OCI-LY1 (cell line): ENCODE measurements around the gene PBXIP1.

ENCODE experiments used
- H2AFZ ChIP-seq: fragments of 200-600 bp; sonication (generic), shearing (Covaris generic); 2 replicates; pipeline ENCODE4 v1.6.0; 2014; ENCODE audit warnings: antibody characterized with exemption, mild to moderate bottlenecking, low read length
- H3F3A ChIP-seq: fragments of 200-600 bp; sonication (generic), shearing (Covaris generic); 2 replicates; pipeline ENCODE4 v1.6.0; 2014; ENCODE audit warnings: mild to moderate bottlenecking, antibody characterized with exemption, low read length, moderate library complexity; ENCODE audit not compliant: insufficient read depth
- H3K27ac ChIP-seq: fragments of 200-600 bp; sonication (generic); 2 replicates; pipeline ENCODE4 v1.5.1; 2014; ENCODE audit warnings: low read length, mixed run types, mild to moderate bottlenecking, low read depth; ENCODE audit not compliant: poor library complexity, severe bottlenecking
- H3K27me3 ChIP-seq: fragments of 200-600 bp; sonication (generic); 2 replicates; pipeline ENCODE4 v1.6.0; 2014; ENCODE audit warnings: antibody characterized with exemption, mild to moderate bottlenecking, low read length, moderate library complexity; ENCODE audit not compliant: insufficient read depth
- H3K36me3 ChIP-seq: fragments of 200-600 bp; sonication (generic); 2 replicates; pipeline ENCODE4 v1.6.1; 2014; ENCODE audit warnings: mild to moderate bottlenecking, antibody characterized with exemption, low read length, moderate library complexity, mixed read lengths; ENCODE audit not compliant: insufficient read depth
- H3K4me1 ChIP-seq: fragments of 200-600 bp; sonication (generic); 2 replicates; pipeline ENCODE4 v1.5.1; 2014; ENCODE audit warnings: mild to moderate bottlenecking, low read length, moderate library complexity; ENCODE audit not compliant: insufficient read depth, severe bottlenecking
- H3K4me2 ChIP-seq: fragments of 200-600 bp; sonication (generic), shearing (Covaris generic); 2 replicates; pipeline ENCODE4 v1.6.1; 2014; ENCODE audit warnings: low read length
- H3K4me3 ChIP-seq: fragments of 200-600 bp; sonication (generic); 2 replicates; pipeline ENCODE4 v1.5.1; 2014; ENCODE audit warnings: low read length, low read depth, mild to moderate bottlenecking, mixed read lengths; ENCODE audit not compliant: poor library complexity, severe bottlenecking
- H3K79me2 ChIP-seq: fragments of 200-600 bp; shearing (Covaris generic); 2 replicates; pipeline ENCODE4 v1.6.1; 2016; ENCODE audit warnings: mixed run types, low read length, mixed read lengths; ENCODE audit not compliant: insufficient read depth
- H3K9ac ChIP-seq: fragments of 200-600 bp; sonication (generic), shearing (Covaris generic); 2 replicates; pipeline ENCODE4 v1.6.1; 2014; ENCODE audit warnings: mild to moderate bottlenecking, low read length, mixed read lengths
- H3K9me2 ChIP-seq: fragments of 200-600 bp; sonication (generic), shearing (Covaris generic); 2 replicates; pipeline ENCODE4 v1.6.1; 2014; ENCODE audit warnings: low read depth, mild to moderate bottlenecking, low read length, mixed read lengths
- H3K9me3 ChIP-seq: fragments of 200-600 bp; shearing (Covaris generic); 2 replicates; pipeline ENCODE4 v1.6.1; 2014; ENCODE audit warnings: low read length, mixed read lengths
- H4K20me1 ChIP-seq: fragments of 200-600 bp; sonication (generic), shearing (Covaris generic); 2 replicates; pipeline ENCODE4 v1.6.0; 2016; ENCODE audit warnings: mild to moderate bottlenecking, low read length; ENCODE audit not compliant: insufficient read depth
- CTCF ChIP-seq: fragments of 200-600 bp; sonication (generic), shearing (Covaris generic); IDR thresholded peaks from 2 replicates; pipeline ENCODE4 v1.5.1; 2017; ENCODE audit warnings: mild to moderate bottlenecking, antibody characterized with exemption, low read length, moderate library complexity, mixed read lengths
- EZH2 ChIP-seq: fragments of 200-600 bp; sonication (generic), shearing (Covaris generic); IDR thresholded peaks from 2 replicates; pipeline ENCODE4 v1.8.0; 2017; ENCODE audit warnings: borderline replicate concordance, mixed run types, mild to moderate bottlenecking, antibody characterized with exemption, low read length, moderate library complexity, mixed read lengths

The PBXIP1 gene

DNA sequence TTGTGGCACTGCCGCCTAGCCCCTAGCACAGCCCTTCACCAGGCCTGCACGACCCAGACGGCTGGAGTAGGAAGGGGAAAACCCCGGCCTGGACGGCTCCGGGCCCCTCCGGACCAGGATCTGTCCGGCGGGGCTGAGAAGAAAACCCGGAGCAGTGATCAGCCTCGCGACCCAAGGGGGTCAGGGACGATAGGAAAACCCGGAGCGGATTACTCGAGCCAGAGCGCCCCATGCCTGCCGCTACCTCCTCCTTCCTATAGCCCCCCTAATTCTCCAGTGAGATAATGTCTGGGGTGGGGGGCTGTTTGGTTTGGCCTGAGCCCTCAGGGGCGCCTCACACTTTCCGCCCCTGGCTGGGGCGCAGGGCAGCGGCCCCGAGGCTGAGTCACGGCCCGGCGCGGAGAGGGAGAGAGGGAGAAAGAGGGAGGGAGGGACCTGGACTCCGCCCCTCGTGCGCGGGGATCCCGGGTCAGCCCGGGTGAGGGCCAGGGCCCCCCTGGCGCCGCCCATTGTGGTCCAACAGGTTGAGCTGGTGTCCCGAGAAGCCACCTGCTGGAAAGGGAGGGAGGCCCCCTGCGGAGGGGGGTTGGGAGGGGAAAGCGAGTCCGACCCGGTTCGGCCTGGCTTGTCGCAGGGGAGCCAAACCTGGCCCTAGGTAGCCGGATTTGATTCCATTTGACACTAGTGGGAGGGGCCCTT lies 45.0 kb upstream of the PBXIP1 start:
- no peak for TF ChIP-seq EZH2
- no peak for TF ChIP-seq CTCF
- peak overlapping the region; percentile 61 for H3K9ac ChIP-seq
- H3K36me3 ChIP-seq, result no peaks in the 10 kb centered on the region
- H3K27me3 ChIP-seq, result no peaks in the 10 kb centered on the region
- H3F3A ChIP-seq, result no peaks in the 10 kb centered on the region
- peak overlapping the region; percentile 83 for H3K27ac ChIP-seq
- peak overlapping the region; percentile 72 for H3K4me3 ChIP-seq
- H3K79me2 ChIP-seq, result no peaks in the 10 kb centered on the region
- no peaks in the 10 kb centered on the region for H3K9me3 ChIP-seq
- H3K4me1 ChIP-seq, result peaks cover 42% of the 10 kb centered on the region
- H4K20me1 ChIP-seq, result no peaks in the 10 kb centered on the region
- peak overlapping the region; percentile 87 for H3K4me2 ChIP-seq
- H2AFZ ChIP-seq, result no peak overlapping the region
- H3K9me2 ChIP-seq, result no peaks in the 10 kb centered on the region

GRCh38 chr1:155000411-155000725 lies 44.5 kb upstream of the PBXIP1 start:
- Histone ChIP-seq H3K4me1 (peaks cover 37% of the 10 kb centered on the region), H3K27me3 (no peaks in the 10 kb centered on the region), H3K79me2 (no peaks in the 10 kb centered on the region), H3K9me3 (no peaks in the 10 kb centered on the region), H3K4me2 (peak overlapping the region; percentile 87), H2AFZ (no peak overlapping the region), H3K27ac (peak overlapping the region; percentile 91), H4K20me1 (no peaks in the 10 kb centered on the region), H3F3A (no peaks in the 10 kb centered on the region), H3K9me2 (no peaks in the 10 kb centered on the region), H3K36me3 (no peaks in the 10 kb centered on the region), H3K4me3 (peak overlapping the region; percentile 72), H3K9ac (peak overlapping the region; percentile 60)
- TF ChIP-seq CTCF (no peak), EZH2 (no peak)

GRCh38 chr1:154999571-155000410 lies 43.9 kb upstream of the PBXIP1 start:
- no peaks in the 10 kb centered on the region for H3K9me2 ChIP-seq
- no peak for TF ChIP-seq EZH2
- no peak for TF ChIP-seq CTCF
- no peaks in the 10 kb centered on the region for H3K27me3 ChIP-seq
- peaks cover 32% of the 10 kb centered on the region for H3K4me1 ChIP-seq
- H3K9me3 ChIP-seq, result no peaks in the 10 kb centered on the region
- peak overlapping the region; percentile 91 for H3K27ac ChIP-seq
- no peaks in the 10 kb centered on the region for H3K36me3 ChIP-seq
- H3K4me3 ChIP-seq, result peak overlapping the region; percentile 58
- no peaks in the 10 kb centered on the region for H4K20me1 ChIP-seq
- no peak overlapping the region for H2AFZ ChIP-seq
- H3F3A ChIP-seq, result no peaks in the 10 kb centered on the region
- peak overlapping the region; percentile 60 for H3K9ac ChIP-seq
- peak overlapping the region; percentile 87 for H3K4me2 ChIP-seq
- H3K79me2 ChIP-seq, result no peaks in the 10 kb centered on the region
